Peyer's patch (tissue), 4 donors: ENCODE measurements around the gene DCN. TPM values are rescaled to one million over a fixed set of nuclear protein-coding genes. Genes with fewer than 3 reads are reported as not detected.
A peak's percentile ranks its signal among the peaks of the same experiment; 100 is the strongest.

Experiments used
- DNase-seq, 3 donors: peaks; one replicate each; pipeline ENCODE4 v3.0.0-alpha.2; 2017 to 2019
- H3K27ac ChIP-seq, 4 donors: fragments of 200-600 bp; sonication (generic); one replicate each; pipeline ENCODE4 v1.5.1; 2016 to 2019
- H3K27me3 ChIP-seq, 2 donors: fragments of 200-600 bp; sonication (generic); one replicate each; pipeline ENCODE4 v1.5.1; 2019
- H3K36me3 ChIP-seq, 3 donors: fragments of 200-600 bp; sonication (generic); one replicate each; pipeline ENCODE4 v1.5.1; 2016 to 2019
- H3K4me1 ChIP-seq, 4 donors: fragments of 200-600 bp; sonication (generic); one replicate each; pipeline ENCODE4 v1.5.1; 2016 to 2019
- H3K4me3 ChIP-seq, 4 donors: fragments of 200-600 bp; sonication (generic); 1 replicate in 3 of 4; 2 replicates in 1 of 4; pipeline ENCODE4 v1.5.1; 2016 to 2019; ENCODE audit warnings: mild to moderate bottlenecking in 1 of 4
- H3K9me3 ChIP-seq, 4 donors: fragments of 200-600 bp; sonication (generic); one replicate each; pipeline ENCODE4 v1.5.1; 2016 to 2019; ENCODE audit warnings: mild to moderate bottlenecking in 1 of 4
- CTCF ChIP-seq, 6 experiments: fragments of 450-650 bp in 4 of 6; fragments of 200-600 bp in 2 of 6; sonication (generic) in 1 of 6; IDR thresholded peaks; one replicate each; pipeline ENCODE4 v1.5.1; 2017 to 2019; ENCODE audit warnings: antibody characterized with exemption in 6 of 6, mild to moderate bottlenecking in 3 of 6, moderate library complexity in 1 of 6
- POLR2A ChIP-seq, 2 donors: fragments of 450-650 bp; IDR thresholded peaks; one replicate each; pipeline ENCODE4 v1.5.1; 2017; ENCODE audit warnings: antibody characterized with exemption in 2 of 2, mild to moderate bottlenecking in 2 of 2, moderate library complexity in 2 of 2
- total RNA-seq, 4 donors: library from RNA; depleted of rRNA; stranded (reverse); fragments of >200 nt; gene quantifications; one replicate each; pipeline ENCODE4 v1.1.0, GENCODE V29; 2016

Gene DCN
- total RNA-seq, 4 donors from 2014 or later, result 142 to 543 (median 309) TPM

DNA sequence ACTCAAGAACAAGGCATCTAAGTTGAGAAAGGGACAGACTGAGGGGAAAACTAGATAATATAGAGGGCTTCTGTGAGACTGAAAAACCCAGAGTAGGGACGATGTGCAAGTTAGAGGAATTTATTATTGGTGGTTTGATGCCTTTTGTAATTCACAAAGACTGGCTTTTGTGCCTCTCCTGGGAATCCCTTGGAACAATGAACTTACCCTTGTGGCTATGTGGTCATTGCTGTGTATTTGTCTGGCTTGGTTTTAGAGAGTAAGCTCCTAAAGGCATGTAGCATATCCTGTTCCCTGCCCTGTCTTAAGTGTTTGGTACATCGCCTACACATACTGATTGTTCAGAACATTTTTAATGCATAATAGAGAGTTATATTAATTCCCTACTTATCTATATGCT is 26.6 kb downstream of the DCN start:
- Histone ChIP-seq H3K4me1 (no peaks in the 10 kb centered on the region), H3K27me3 (no peaks in the 10 kb centered on the region), H3K27ac (no peak overlapping the region), H3K36me3 (no peaks in the 10 kb centered on the region), H3K4me3 (no peak overlapping the region), H3K9me3 (no peaks in the 10 kb centered on the region)
- no peak for TF ChIP-seq POLR2A (IDR thresholded peaks at IDR 0.05)
- no peak for TF ChIP-seq CTCF (IDR thresholded peaks at IDR 0.05)
- DNase-seq, result no peak

- no peak for DNase-seq
- Histone ChIP-seq H3K27me3 (no peaks in the 10 kb centered on the region), H3K4me1 (no peaks in the 10 kb centered on the region), H3K4me3 (no peak overlapping the region), H3K27ac (no peak overlapping the region), H3K36me3 (no peaks in the 10 kb centered on the region), H3K9me3 (no peaks in the 10 kb centered on the region)
- TF ChIP-seq CTCF (IDR thresholded peaks at IDR 0.05) (no peak), POLR2A (IDR thresholded peaks at IDR 0.05) (no peak)
Observed at GRCh38 chr12:91154131-91154530, 28.5 kb downstream of the DCN start.

DNA sequence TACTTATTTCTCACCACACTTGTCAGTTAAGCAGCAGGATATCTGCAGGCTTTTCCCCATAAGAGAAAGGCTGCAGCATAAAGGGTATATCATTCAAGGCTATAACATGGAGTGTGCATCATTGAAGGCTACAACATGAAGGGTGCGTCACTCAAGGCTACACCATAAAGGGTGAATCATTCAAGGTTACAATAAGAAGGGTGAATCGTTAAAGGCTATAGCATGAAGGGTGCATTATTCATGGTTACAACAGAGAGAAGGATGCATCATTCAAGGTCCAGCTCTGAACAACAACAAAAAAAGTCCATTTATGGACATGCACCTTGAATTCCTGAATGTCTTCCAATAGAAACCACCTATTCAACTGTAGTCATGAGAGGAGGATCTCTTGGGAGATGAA is 38.6 kb downstream of the DCN start:
- Histone ChIP-seq H3K4me3 (no peak overlapping the region), H3K9me3 (no peaks in the 10 kb centered on the region), H3K4me1 (peaks cover 0 to 6% (median 0%) of the 10 kb centered on the region in 4 donors), H3K27ac (no peak overlapping the region), H3K36me3 (no peaks in the 10 kb centered on the region), H3K27me3 (no peaks in the 10 kb centered on the region)
- TF ChIP-seq CTCF (IDR thresholded peaks at IDR 0.05) (no peak), POLR2A (IDR thresholded peaks at IDR 0.05) (no peak)
- DNase-seq, result no peak

DNA sequence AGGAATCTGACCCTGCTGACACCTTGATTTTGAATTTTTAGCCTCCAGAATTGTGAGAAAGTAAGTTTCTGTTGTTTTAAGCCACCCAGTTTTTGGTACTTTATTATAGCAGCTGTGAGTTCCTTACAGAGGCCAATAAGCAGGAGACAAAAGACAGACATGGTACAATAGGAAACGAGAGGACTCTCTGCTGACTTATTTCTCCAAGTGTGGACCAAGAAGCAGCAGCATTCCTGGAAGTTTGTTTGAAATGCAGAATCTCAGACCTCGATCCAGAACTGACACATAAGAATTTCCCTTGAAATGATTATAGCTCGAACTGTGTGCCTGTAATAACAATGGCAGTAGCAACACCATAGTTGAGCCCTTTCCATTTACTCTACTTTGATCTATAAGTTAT is 39.4 kb downstream of the DCN start:
- peak overlapping the region in 1 of 4 donors; percentile 15 for H3K27ac ChIP-seq

GRCh38 chr12:91142221-91142631 is 40.4 kb downstream of the DCN start:
- Histone ChIP-seq H3K27me3 (no peaks in the 10 kb centered on the region), H3K4me1 (peaks cover 0 to 17% (median 0%) of the 10 kb centered on the region in 4 donors), H3K9me3 (no peaks in the 10 kb centered on the region), H3K4me3 (no peak overlapping the region), H3K36me3 (no peaks in the 10 kb centered on the region), H3K27ac (peak overlapping the region in 3 of 4 donors; percentile 2 to 15 (median 4))
- TF ChIP-seq POLR2A (IDR thresholded peaks at IDR 0.05), result no peak
- no peak for TF ChIP-seq CTCF (IDR thresholded peaks at IDR 0.05)
- DNase-seq, result no peak

More for the DNA sequence above, 39.4 kb downstream of the DCN start:
- Histone ChIP-seq H3K4me3 (no peak overlapping the region), H3K4me1 (peaks cover 0 to 14% (median 0%) of the 10 kb centered on the region in 4 donors), H3K27me3 (no peaks in the 10 kb centered on the region), H3K36me3 (no peaks in the 10 kb centered on the region), H3K9me3 (no peaks in the 10 kb centered on the region)
- TF ChIP-seq CTCF (IDR thresholded peaks at IDR 0.05) (no peak), POLR2A (IDR thresholded peaks at IDR 0.05) (no peak)
- DNase-seq, result no peak
